ENCODE results near the gene POLK.

DNA sequence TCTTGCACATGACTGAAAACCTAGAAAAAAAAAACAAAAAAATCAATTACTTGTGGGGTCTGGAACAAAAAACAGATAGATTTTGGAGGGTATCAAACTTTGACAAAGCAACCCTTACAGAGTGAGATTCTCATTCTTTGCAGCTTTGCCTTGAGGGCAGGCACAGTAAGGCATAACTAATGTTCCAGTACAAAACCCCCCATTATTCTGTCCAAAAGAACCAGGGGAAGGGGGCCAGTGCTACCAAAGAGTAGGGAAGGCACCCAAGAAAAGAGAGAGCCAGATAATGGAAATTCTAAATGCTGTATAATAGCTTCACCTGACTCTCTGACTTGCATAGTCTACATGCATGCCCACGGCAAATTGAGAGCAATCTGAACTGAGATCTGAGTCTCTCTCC, 12.9 kb downstream of the POLK start:
- TF ChIP-seq, protein P1, sequence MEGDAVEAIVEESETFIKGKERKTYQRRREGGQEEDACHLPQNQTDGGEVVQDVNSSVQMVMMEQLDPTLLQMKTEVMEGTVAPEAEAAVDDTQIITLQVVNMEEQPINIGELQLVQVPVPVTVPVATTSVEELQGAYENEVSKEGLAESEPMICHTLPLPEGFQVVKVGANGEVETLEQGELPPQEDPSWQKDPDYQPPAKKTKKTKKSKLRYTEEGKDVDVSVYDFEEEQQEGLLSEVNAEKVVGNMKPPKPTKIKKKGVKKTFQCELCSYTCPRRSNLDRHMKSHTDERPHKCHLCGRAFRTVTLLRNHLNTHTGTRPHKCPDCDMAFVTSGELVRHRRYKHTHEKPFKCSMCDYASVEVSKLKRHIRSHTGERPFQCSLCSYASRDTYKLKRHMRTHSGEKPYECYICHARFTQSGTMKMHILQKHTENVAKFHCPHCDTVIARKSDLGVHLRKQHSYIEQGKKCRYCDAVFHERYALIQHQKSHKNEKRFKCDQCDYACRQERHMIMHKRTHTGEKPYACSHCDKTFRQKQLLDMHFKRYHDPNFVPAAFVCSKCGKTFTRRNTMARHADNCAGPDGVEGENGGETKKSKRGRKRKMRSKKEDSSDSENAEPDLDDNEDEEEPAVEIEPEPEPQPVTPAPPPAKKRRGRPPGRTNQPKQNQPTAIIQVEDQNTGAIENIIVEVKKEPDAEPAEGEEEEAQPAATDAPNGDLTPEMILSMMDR (IDR thresholded peaks at IDR 0.05; ENCODE audit: low read length) = no peak
- no peak for TF ChIP-seq EZH2phosphoT487 (IDR thresholded peaks at IDR 0.05; ENCODE audit: low read length)
